Thymus (tissue), 14 donors: ENCODE results near the gene CCDC77. TPM values are rescaled to one million over a fixed set of nuclear protein-coding genes. Genes with fewer than 3 reads are reported as not detected.
"Not testable (repeated sequence)": the region's sequence is repeated elsewhere in the genome, so short reads cannot be mapped to it uniquely, and the experiment has no call there.

Source experiments
- DNase-seq, 9 donors: peaks; one replicate each; pipeline ENCODE4 v3.0.0-alpha.2; 2013; ENCODE audit warnings: low spot score in 9 of 9, low read depth in 6 of 9, missing footprints in 1 of 9
- H3K27ac ChIP-seq, 2 donors: one replicate each; pipeline ENCODE4 v1.5.1; 2013; ENCODE audit warnings: control low read depth in 1 of 2, low read depth in 1 of 2, low read length in 1 of 2, mild to moderate bottlenecking in 1 of 2, moderate library complexity in 1 of 2
- H3K27me3 ChIP-seq, 2 donors: one replicate each; pipeline ENCODE4 v1.5.1; 2013; ENCODE audit warnings: low read length in 1 of 2; ENCODE audit not compliant: control insufficient read depth in 2 of 2, insufficient read depth in 1 of 2
- H3K36me3 ChIP-seq, 2 donors: one replicate each; pipeline ENCODE4 v1.5.1; 2013; ENCODE audit warnings: low read length in 1 of 2, mild to moderate bottlenecking in 1 of 2, moderate library complexity in 1 of 2; ENCODE audit not compliant: control insufficient read depth in 2 of 2, insufficient read depth in 2 of 2
- H3K4me1 ChIP-seq, 2 donors: one replicate each; pipeline ENCODE4 v1.5.1; 2013; ENCODE audit warnings: low read length in 2 of 2; ENCODE audit not compliant: control insufficient read depth in 2 of 2, insufficient read depth in 2 of 2
- H3K4me3 ChIP-seq, 2 donors: one replicate each; pipeline ENCODE4 v1.5.1; 2013; ENCODE audit warnings: low read length in 2 of 2, control low read depth in 1 of 2, mild to moderate bottlenecking in 1 of 2
- H3K9me3 ChIP-seq, 2 donors: one replicate each; pipeline ENCODE4 v1.5.1; 2013; ENCODE audit warnings: low read length in 1 of 2, mild to moderate bottlenecking in 1 of 2; ENCODE audit not compliant: control insufficient read depth in 2 of 2, insufficient read depth in 1 of 2
- WGBS: extraction: QIAGEN DNeasy Blood & Tissue Kit; methylation state at CpG from one replicate; pipeline ENCODE4 v1.1.7; 2013; 5-methylcytosine and 5-hydroxymethylcytosine counted together
- long read RNA-seq, 10 donors: transcript quantifications; one replicate each; lab custom pipeline, GENCODE V29; 2026
- polyA plus RNA-seq: library from polyadenylated mRNA; stranded (reverse); fragments of 200-250 nt; gene quantifications from one replicate; pipeline ENCODE4 v1.2.3, GENCODE V29; 2013
- total RNA-seq: library from RNA; stranded (reverse); fragments of 120-200 nt; gene quantifications from one replicate; pipeline ENCODE4 v1.2.4, GENCODE V29; 2013
- donor health status: healthy.

CCDC77 gene
- total RNA-seq, result 17.9 TPM
- 12.2 TPM for polyA plus RNA-seq
- long read RNA-seq, donor 1, result 0 reads
- long read RNA-seq, donor 2, result 0 reads
- long read RNA-seq, donor 3, partial matches to known transcripts, result 10 of 13 reads
- long read RNA-seq, donor 3, other reads (novel, unspliced or antisense), result 0 of 13 reads
- long read RNA-seq, donor 4, result 0 reads
- long read RNA-seq, donor 5, partial matches to known transcripts, result 7 of 8 reads
- long read RNA-seq, donor 5, other reads (novel, unspliced or antisense), result 0 of 8 reads
- long read RNA-seq, donor 6, partial matches to known transcripts, result 0 of 2 reads
- long read RNA-seq, donor 6, other reads (novel, unspliced or antisense), result 0 of 2 reads
- long read RNA-seq, donor 7, partial matches to known transcripts, result 0 of 4 reads
- long read RNA-seq, donor 7, other reads (novel, unspliced or antisense), result 0 of 4 reads
- long read RNA-seq, donor 8, partial matches to known transcripts, result 0 of 2 reads
- long read RNA-seq, donor 8, other reads (novel, unspliced or antisense), result 0 of 2 reads
- long read RNA-seq, donor 9, partial matches to known transcripts, result 0 of 2 reads
- long read RNA-seq, donor 9, other reads (novel, unspliced or antisense), result 0 of 2 reads
- long read RNA-seq, donor 10, result 0 reads

- Histone ChIP-seq H3K9me3 (no peaks in the 10 kb centered on the region), H3K4me3 (peak within 1 kb of the TSS; percentile 62 to 85), H3K27me3 (no peaks in the 10 kb centered on the region), H3K4me1 (peaks cover 0 to 10% of the 10 kb centered on the region in 2 donors), H3K27ac (peak within 1 kb of the TSS; percentile 69 to 72), H3K36me3 (no peaks in the 10 kb centered on the region)
- peak; percentile 90 to 98 (median 95) for DNase-seq
- under 1% methylated on average over 45 of the region's 45 CpGs for WGBS
Measured at GRCh38 chr12:401235-402028, at the start of gene CCDC77. Gene CCDC77 (plus strand): TSS chr12:401644. CDS start chr12:409384, 7,740 bp downstream.

GRCh38 chr12:356276-356988 is 45.0 kb upstream of the CCDC77 start:
- Histone ChIP-seq H3K9me3 (peaks cover 3 to 13% of the 10 kb centered on the region in 2 donors), H3K4me3 (no peak overlapping the region), H3K27me3 (no peaks in the 10 kb centered on the region), H3K36me3 (peaks cover 63 to 74% of the 10 kb centered on the region in 2 donors), H3K4me1 (no peaks in the 10 kb centered on the region), H3K27ac (no peak overlapping the region)
- WGBS, result 94% methylated on average over 7 of the region's 7 CpGs
- no peak for DNase-seq

- WGBS, result 100% methylated on average over 1 of the region's 1 CpG
- no peak for DNase-seq
- H3K9me3 ChIP-seq, result peaks cover 3 to 13% of the 10 kb centered on the region in 2 donors
- H3K27me3 ChIP-seq, result no peaks in the 10 kb centered on the region
- no peaks in the 10 kb centered on the region for H3K4me1 ChIP-seq
- H3K36me3 ChIP-seq, result peaks cover 57 to 72% of the 10 kb centered on the region in 2 donors
- no peak overlapping the region for H3K27ac ChIP-seq
- H3K4me3 ChIP-seq, result no peak overlapping the region
Measured at GRCh38 chr12:359091-359490, 42.4 kb upstream of the CCDC77 start.

GRCh38 chr12:366820-367219 is 34.6 kb upstream of the CCDC77 start:
- 98% methylated on average over 2 of the region's 2 CpGs for WGBS
- Histone ChIP-seq H3K27me3 (no peaks in the 10 kb centered on the region), H3K27ac (no peak overlapping the region), H3K9me3 (peaks cover 3 to 5% of the 10 kb centered on the region in 2 donors), H3K4me1 (no peaks in the 10 kb centered on the region), H3K36me3 (peaks cover 44 to 63% of the 10 kb centered on the region in 2 donors), H3K4me3 (no peak overlapping the region)
- DNase-seq, result no peak

GRCh38 chr12:367972-368371 is 33.5 kb upstream of the CCDC77 start:
- Histone ChIP-seq H3K4me1 (no peaks in the 10 kb centered on the region), H3K36me3 (peaks cover 36 to 53% of the 10 kb centered on the region in 2 donors), H3K27ac (no peak overlapping the region), H3K27me3 (no peaks in the 10 kb centered on the region), H3K4me3 (no peak overlapping the region), H3K9me3 (peaks cover 3 to 5% of the 10 kb centered on the region in 2 donors)
- no peak for DNase-seq
- 100% methylated on average over 1 of the region's 1 CpG for WGBS

GRCh38 chr12:370739-371485 is 30.5 kb upstream of the CCDC77 start:
- H3K9me3 ChIP-seq, H3K4me3 ChIP-seq, DNase-seq, H3K27ac ChIP-seq, H3K4me1 ChIP-seq, H3K27me3 ChIP-seq: not testable (repeated sequence)
- WGBS, result 97% methylated on average over 5 of the region's 5 CpGs
- peaks cover 26 to 34% of the 10 kb centered on the region in 2 donors for H3K36me3 ChIP-seq

- H3K27me3 ChIP-seq, result no peaks in the 10 kb centered on the region
- WGBS, result 85% methylated on average over 4 of the region's 4 CpGs
- H3K4me1 ChIP-seq, result peaks cover 4 to 12% of the 10 kb centered on the region in 2 donors
- H3K9me3 ChIP-seq, result no peaks in the 10 kb centered on the region
- H3K36me3 ChIP-seq, result peaks cover 23 to 31% of the 10 kb centered on the region in 2 donors
- no peak overlapping the region for H3K27ac ChIP-seq
- peak in 1 of 9 donors; percentile 0 for DNase-seq
- no peak overlapping the region for H3K4me3 ChIP-seq
Measured at GRCh38 chr12:386651-387050, 14.8 kb upstream of the CCDC77 start.

- Histone ChIP-seq H3K27ac (peak overlapping the region; percentile 40 to 98), H3K27me3 (no peaks in the 10 kb centered on the region), H3K9me3 (no peaks in the 10 kb centered on the region), H3K4me3 (peak overlapping the region; percentile 64 to 71), H3K36me3 (peaks cover 13 to 17% of the 10 kb centered on the region in 2 donors), H3K4me1 (peaks cover 4 to 12% of the 10 kb centered on the region in 2 donors)
- whole genome bisulfite sequencing, result 2% methylated on average over 2 of the region's 2 CpGs
- peak in 1 of 9 donors; percentile 5 for DNase-seq
Measured at GRCh38 chr12:388012-388411, 13.4 kb upstream of the CCDC77 start.
